Mesothelial cell of epicardium (in vitro differentiated cells): ENCODE data around the gene CRYGB. TPM values are rescaled to one million over a fixed set of nuclear protein-coding genes. Genes with fewer than 3 reads are reported as not detected.

Experiments used
- DNase-seq, 2 experiments: peaks; one replicate each; pipeline ENCODE4 v3.0.0; 2021; ENCODE audit warnings: low spot score in 2 of 2; ENCODE audit not compliant: unreplicated experiment in 2 of 2
- H3K27ac Mint-ChIP-seq: 2 replicates; pipeline ENCODE4 v1.8.0; 2021; ENCODE audit warnings: mixed read lengths
- H3K27me3 Mint-ChIP-seq: 2 replicates; pipeline ENCODE4 v1.8.0; 2021; ENCODE audit warnings: low read depth, mixed read lengths
- H3K36me3 Mint-ChIP-seq: 2 replicates; pipeline ENCODE4 v1.8.0; 2021; ENCODE audit warnings: mixed read lengths
- H3K4me1 Mint-ChIP-seq: 2 replicates; pipeline ENCODE4 v1.8.0; 2021; ENCODE audit warnings: mixed read lengths
- H3K4me3 Mint-ChIP-seq: 2 replicates; pipeline ENCODE4 v1.8.0; 2021; ENCODE audit warnings: mild to moderate bottlenecking, moderate library complexity, mixed read lengths
- H3K9me3 Mint-ChIP-seq: 2 replicates; pipeline ENCODE4 v1.8.0; 2021; ENCODE audit warnings: mixed read lengths
- total RNA-seq: library from RNA; stranded (reverse); gene quantifications from 3 replicates; pipeline ENCODE4 v1.2.1, GENCODE V29; 2021
- TF ChIP-seq, protein P1 (sequence below): fragments of 200-600 bp; sonication (generic); IDR thresholded peaks from one replicate; pipeline ENCODE4 v1.5.0; 2021; ENCODE audit warnings: antibody characterized with exemption; ENCODE audit not compliant: unreplicated experiment

CRYGB gene
- total RNA-seq, 1 donor from 2014 or later, result not detected

DNA sequence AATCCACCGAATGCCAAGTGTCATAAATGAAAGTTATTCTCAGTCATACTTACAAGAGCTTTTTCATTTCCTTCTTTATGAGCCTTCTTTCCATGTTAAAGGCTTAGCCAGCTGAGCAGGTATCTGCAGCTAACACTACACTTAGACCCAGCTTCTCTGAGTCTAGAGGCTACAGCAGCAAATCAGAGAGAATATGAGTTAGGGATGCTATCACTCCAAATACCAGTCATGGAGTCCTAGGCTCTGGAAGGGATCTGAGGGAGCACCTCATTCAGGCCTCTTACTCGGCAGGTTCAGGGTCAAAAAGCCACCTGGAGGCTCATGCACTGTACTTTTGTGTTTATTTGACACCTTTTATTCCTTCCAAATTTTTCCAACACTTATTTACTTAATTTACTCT lies 40.9 kb upstream of the CRYGB start:
- Mint-ChIP-seq H3K4me3 (no peak overlapping the region), H3K9me3 (no peaks in the 10 kb centered on the region), H3K27ac (no peak overlapping the region), H3K4me1 (peaks cover 20% of the 10 kb centered on the region), H3K27me3 (peaks cover 8% of the 10 kb centered on the region), H3K36me3 (no peaks in the 10 kb centered on the region)
- TF ChIP-seq, protein P1, sequence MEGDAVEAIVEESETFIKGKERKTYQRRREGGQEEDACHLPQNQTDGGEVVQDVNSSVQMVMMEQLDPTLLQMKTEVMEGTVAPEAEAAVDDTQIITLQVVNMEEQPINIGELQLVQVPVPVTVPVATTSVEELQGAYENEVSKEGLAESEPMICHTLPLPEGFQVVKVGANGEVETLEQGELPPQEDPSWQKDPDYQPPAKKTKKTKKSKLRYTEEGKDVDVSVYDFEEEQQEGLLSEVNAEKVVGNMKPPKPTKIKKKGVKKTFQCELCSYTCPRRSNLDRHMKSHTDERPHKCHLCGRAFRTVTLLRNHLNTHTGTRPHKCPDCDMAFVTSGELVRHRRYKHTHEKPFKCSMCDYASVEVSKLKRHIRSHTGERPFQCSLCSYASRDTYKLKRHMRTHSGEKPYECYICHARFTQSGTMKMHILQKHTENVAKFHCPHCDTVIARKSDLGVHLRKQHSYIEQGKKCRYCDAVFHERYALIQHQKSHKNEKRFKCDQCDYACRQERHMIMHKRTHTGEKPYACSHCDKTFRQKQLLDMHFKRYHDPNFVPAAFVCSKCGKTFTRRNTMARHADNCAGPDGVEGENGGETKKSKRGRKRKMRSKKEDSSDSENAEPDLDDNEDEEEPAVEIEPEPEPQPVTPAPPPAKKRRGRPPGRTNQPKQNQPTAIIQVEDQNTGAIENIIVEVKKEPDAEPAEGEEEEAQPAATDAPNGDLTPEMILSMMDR, result no peak
- DNase-seq, result no peak

DNA sequence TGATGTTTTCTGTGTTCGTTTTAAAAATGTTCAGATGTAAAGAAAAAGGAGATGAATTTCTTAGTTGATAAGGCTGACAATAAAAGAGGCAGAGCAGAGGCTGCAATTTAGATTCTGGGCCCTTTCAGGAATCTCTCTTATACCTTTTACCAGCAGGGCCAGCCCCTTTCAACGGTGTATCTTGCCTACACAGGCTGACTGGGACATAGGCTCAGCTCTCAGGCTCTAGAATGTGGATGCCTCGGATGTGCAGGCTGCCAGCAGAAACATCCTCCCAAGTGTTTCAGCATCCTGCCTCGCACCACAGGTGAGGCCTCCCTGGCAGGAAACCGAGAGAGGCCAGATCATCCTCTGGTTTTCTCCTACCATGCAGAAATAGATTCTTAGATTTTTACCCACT lies 40.5 kb upstream of the CRYGB start:
- TF ChIP-seq, protein P1, result no peak
- H3K36me3 Mint-ChIP-seq, result no peaks in the 10 kb centered on the region
- H3K27me3 Mint-ChIP-seq, result peaks cover 8% of the 10 kb centered on the region
- no peaks in the 10 kb centered on the region for H3K9me3 Mint-ChIP-seq
- H3K4me1 Mint-ChIP-seq, result peaks cover 20% of the 10 kb centered on the region
- DNase-seq, result no peak
- no peak overlapping the region for H3K4me3 Mint-ChIP-seq
- H3K27ac Mint-ChIP-seq, result no peak overlapping the region

DNA sequence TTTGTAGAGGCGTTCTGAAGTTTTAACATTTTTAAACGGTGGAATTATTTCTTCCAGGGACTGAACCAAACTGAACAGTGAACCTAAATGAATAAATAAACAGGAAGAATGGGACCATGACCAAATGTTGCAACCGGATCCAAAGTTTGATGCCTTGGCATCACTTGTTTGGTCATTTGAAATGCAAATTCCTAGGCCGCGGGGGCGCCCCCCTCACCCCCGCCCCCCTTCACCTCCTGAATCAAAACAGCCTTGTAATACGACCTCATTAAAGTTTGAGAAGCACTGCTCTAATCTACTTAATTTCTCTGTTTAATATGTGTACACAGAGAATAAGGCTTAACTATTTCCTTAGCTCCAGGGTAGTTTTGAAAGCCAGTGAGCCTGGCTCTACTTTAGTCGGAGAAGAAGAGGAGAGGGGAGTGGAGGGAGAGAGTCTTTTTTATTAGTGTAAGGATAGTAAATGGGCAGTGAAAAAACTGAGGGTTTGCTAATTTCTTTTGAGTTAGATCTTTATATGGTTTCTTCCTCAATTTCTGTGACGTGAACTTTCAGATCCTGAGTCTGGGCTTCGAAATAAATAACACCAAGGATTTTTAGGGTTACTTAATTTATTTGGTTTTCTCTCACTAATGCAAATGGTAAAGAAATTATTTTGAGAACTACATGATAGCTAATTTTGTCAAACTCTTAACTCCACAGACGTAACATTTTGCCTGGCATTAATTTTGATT lies 38.2 kb upstream of the CRYGB start:
- Mint-ChIP-seq H3K27ac (no peak overlapping the region), H3K9me3 (no peaks in the 10 kb centered on the region), H3K27me3 (peaks cover 8% of the 10 kb centered on the region), H3K4me1 (peaks cover 16% of the 10 kb centered on the region), H3K4me3 (peak overlapping the region; percentile 8), H3K36me3 (no peaks in the 10 kb centered on the region)
- TF ChIP-seq, protein P1, result no peak
- no peak for DNase-seq

DNA sequence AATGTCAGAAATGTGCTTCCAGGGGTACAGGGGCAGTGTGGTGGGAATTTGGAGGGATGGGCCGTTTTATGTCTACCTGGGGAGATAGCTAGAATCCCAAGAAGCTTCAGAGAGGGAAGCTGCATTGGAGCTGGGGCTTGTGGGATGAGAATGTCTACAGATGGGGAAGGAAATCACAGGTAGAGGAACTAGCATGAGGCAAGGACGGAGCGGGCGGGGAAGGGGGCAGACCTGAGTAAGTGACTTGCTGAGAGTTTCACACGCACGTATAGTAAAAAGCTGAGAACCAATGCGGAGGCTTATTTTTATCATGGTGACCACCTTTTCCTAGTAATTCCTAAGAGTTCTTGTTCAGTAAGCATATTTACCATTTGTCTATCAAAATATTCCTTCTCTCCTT lies 37.6 kb upstream of the CRYGB start:
- no peak for DNase-seq
- Mint-ChIP-seq H3K9me3 (no peaks in the 10 kb centered on the region), H3K36me3 (no peaks in the 10 kb centered on the region), H3K4me3 (peak overlapping the region; percentile 8), H3K27ac (no peak overlapping the region), H3K4me1 (peaks cover 18% of the 10 kb centered on the region), H3K27me3 (peaks cover 8% of the 10 kb centered on the region)
- TF ChIP-seq, protein P1, result no peak

DNA sequence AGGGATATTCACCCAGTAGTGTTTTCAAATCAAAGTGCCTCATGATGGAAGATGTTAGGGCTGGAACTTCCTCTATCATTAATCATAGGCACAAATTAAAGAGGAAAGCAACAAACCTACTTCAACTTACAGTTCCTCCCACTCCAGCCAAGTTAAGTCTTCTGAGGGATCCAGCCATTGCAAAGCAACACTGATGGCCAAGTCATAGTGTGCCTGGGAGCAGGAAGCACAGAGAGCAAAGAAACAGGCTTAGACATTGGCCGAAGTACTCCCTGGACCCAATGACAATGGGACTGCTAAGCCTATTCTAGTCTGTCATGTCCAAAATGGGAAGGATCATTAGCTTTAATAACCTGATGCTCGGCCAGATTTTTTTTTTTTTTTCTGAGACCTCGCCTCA lies 36.9 kb upstream of the CRYGB start:
- Mint-ChIP-seq H3K4me1 (peaks cover 18% of the 10 kb centered on the region), H3K36me3 (no peaks in the 10 kb centered on the region), H3K4me3 (no peak overlapping the region), H3K9me3 (no peaks in the 10 kb centered on the region), H3K27ac (no peak overlapping the region), H3K27me3 (peaks cover 8% of the 10 kb centered on the region)
- DNase-seq, result no peak
- TF ChIP-seq, protein P1, result no peak
